MCF 10A (cell line): ENCODE measurements around the gene TMEM17. TPM values are rescaled to one million over a fixed set of nuclear protein-coding genes. Genes with fewer than 3 reads are reported as not detected.

Experiments
- BruUV-seq: library from RNA; stranded (reverse); fragments of 400-500 nt; replicated peaks from 2 replicates; lab custom pipeline; 2021; lab: Mats Ljungman, UMichigan
- CTCF ChIA-PET: fragments of 300-600 bp; sonication (Branson Sonifier 250); formaldehyde crosslinking; extraction: SDS; loops from one replicate; lab custom pipeline; 2021; ENCODE audit warnings: antibody characterized with exemption, inconsistent platforms; lab: Yijun Ruan, JAX
- POLR2A ChIA-PET: fragments of 300-600, 350-650 bp; sonication (Branson Sonifier 250); formaldehyde crosslinking; extraction: SDS; loops from one replicate; lab custom pipeline; 2020; ENCODE audit warnings: antibody characterized with exemption, inconsistent platforms; lab: Yijun Ruan, JAX
- DNase-seq: peaks from one replicate; pipeline ENCODE4 v3.0.0-alpha.2; 2018; ENCODE audit not compliant: unreplicated experiment
- H3K27ac Mint-ChIP-seq: one replicate; pipeline ENCODE4 v1.8.0; 2022; ENCODE audit warnings: mild to moderate bottlenecking, low read depth, mixed read lengths; ENCODE audit not compliant: unreplicated experiment
- H3K27me3 Mint-ChIP-seq: one replicate; pipeline ENCODE4 v1.8.0; 2022; ENCODE audit warnings: mixed read lengths; ENCODE audit not compliant: insufficient read depth, unreplicated experiment
- H3K36me3 Mint-ChIP-seq: one replicate; pipeline ENCODE4 v1.8.0; 2022; ENCODE audit warnings: mild to moderate bottlenecking, moderate library complexity, mixed read lengths; ENCODE audit not compliant: insufficient read depth, unreplicated experiment
- H3K4me1 Mint-ChIP-seq: one replicate; pipeline ENCODE4 v1.8.0; 2022; ENCODE audit warnings: mixed read lengths; ENCODE audit not compliant: insufficient read depth, unreplicated experiment
- H3K4me3 Mint-ChIP-seq: one replicate; pipeline ENCODE4 v1.8.0; 2022; ENCODE audit warnings: mild to moderate bottlenecking, moderate library complexity, mixed read lengths; ENCODE audit not compliant: unreplicated experiment
- H3K9me3 Mint-ChIP-seq: one replicate; pipeline ENCODE4 v1.8.0; 2022; ENCODE audit warnings: mixed read lengths; ENCODE audit not compliant: unreplicated experiment
- CTCF ChIP-seq: fragments of 200-600 bp; IDR thresholded peaks from one replicate; pipeline ENCODE4 v1.8.0; 2022; ENCODE audit warnings: antibody characterized with exemption, mild to moderate bottlenecking; ENCODE audit not compliant: unreplicated experiment
- intact Hi-C: fragments of 100-400 bp; cut with micrococcal nuclease; formaldehyde crosslinking; loops from 2 replicates; pipeline ENCODE4 v1.14.1; 2022
- total RNA-seq: library from RNA; stranded (reverse); gene quantifications from 2 replicates; pipeline ENCODE4 v1.2.3, GENCODE V29; 2022

Gene TMEM17
- total RNA-seq, 1 experiment from 2014 or later, result 2.6 TPM

DNA sequence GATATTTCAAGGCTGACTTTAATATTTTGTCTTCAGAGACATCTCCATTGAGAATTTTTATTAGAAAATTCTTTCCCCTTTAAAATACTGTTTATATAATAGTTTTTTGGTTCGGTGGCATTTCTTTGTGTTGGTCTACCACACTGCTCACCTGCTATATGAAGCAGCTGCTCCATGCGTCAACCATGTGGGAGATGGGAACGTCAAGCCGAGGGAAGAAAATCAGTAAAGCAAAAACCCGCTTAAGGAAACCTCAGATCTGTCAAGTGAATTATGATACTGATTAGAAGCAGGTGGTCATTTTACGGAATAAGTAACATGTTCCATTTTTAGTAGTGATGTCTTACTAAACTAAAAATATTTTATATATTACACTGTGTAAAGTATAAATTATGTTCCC, 5.6 kb upstream of the TMEM17 start:
- Mint-ChIP-seq H3K4me3 (no peak overlapping the region), H3K4me1 (peaks cover 6% of the 10 kb centered on the region), H3K36me3 (no peaks in the 10 kb centered on the region), H3K27me3 (no peaks in the 10 kb centered on the region), H3K27ac (no peak overlapping the region), H3K9me3 (no peaks in the 10 kb centered on the region)
- intact Hi-C loops, result no loop called here
- ChIA-PET POLR2A (no interaction called here), CTCF (interaction anchor here (1.2 kb wide), 1 partner anchor 10 kb away, joined by 3 read pairs; no protein-coding TSS in a partner anchor)
- no peak for DNase-seq
- no peak for TF ChIP-seq CTCF
- no TSS peak for BruUV-seq

GRCh38 chr2:62506421-62506750, 391 bp upstream of the TMEM17 start:
- no peak for DNase-seq
- Mint-ChIP-seq H3K27ac (peak overlapping the region; percentile 88), H3K36me3 (no peaks in the 10 kb centered on the region), H3K27me3 (no peaks in the 10 kb centered on the region), H3K4me3 (peak overlapping the region; percentile 79), H3K4me1 (peaks cover 22% of the 10 kb centered on the region), H3K9me3 (no peaks in the 10 kb centered on the region)
- TSS peak; percentile 79 for BruUV-seq
- intact Hi-C loops, result loop anchor here (1.0 to 5.0 kb wide), 3 partner anchors 72 to 200 kb away; no protein-coding TSS in a partner anchor
- ChIA-PET CTCF (interaction anchor here (0.8 to 1.0 kb wide), 2 partner anchors 49 to 50 kb away, joined by 3 to 4 read pairs; no protein-coding TSS in a partner anchor), POLR2A (interaction anchor here (0.6 to 3.4 kb wide), 28 partner anchors 10 to 426 kb away, joined by 3 to 24 read pairs (median 5); partner anchors contain the start of gene EHBP1)
- no peak for TF ChIP-seq CTCF

DNA sequence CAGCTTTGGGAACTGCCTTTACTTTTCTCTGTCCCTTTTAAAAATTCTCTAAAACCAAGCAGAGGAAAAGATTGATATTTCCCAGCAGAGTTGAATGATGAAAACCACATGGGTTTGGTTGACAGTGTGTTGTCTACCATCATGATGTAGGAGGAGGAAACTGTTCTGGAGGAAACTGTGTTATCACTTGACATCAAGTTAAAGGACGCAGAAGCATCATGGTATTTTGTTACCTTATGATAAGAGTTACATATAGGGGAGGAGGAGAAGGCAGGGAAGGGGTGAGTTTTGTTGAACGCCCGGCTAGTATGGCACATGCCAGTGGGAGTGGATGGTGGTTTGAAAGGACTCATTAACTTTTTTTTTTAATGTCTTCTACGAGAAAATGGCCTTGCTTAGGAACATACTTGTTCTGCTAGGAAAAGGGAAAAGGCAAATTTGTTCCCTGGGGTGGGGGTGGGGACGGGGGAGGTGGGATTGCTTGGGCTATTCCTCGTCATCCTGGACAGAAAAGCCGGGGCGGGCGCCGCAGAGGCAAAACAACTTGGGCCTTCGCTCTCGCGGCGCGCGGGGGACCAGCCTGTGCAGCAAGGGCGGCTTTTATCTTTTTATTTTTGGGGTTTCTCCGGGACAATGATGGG, 766 bp downstream of the TMEM17 start:
- Mint-ChIP-seq H3K9me3 (no peaks in the 10 kb centered on the region), H3K36me3 (no peaks in the 10 kb centered on the region), H3K4me3 (peak overlapping the region; percentile 79), H3K4me1 (peaks cover 23% of the 10 kb centered on the region), H3K27me3 (no peaks in the 10 kb centered on the region), H3K27ac (peak overlapping the region; percentile 88)
- no peak for TF ChIP-seq CTCF
- ChIA-PET POLR2A (interaction anchor here (0.5 to 3.4 kb wide), 30 partner anchors 9 to 1286 kb away, joined by 3 to 24 read pairs (median 5); partner anchors contain the start of gene EHBP1), CTCF (interaction anchor here (0.9 to 1.2 kb wide), 2 partner anchors 48 to 155 kb away, joined by 3 read pairs; no protein-coding TSS in a partner anchor)
- BruUV-seq, result no TSS peak
- DNase-seq, result peak; percentile 8
- intact Hi-C loops, result loop anchor here (5.0 kb wide), 1 partner anchor 157 kb away; no protein-coding TSS in a partner anchor

DNA sequence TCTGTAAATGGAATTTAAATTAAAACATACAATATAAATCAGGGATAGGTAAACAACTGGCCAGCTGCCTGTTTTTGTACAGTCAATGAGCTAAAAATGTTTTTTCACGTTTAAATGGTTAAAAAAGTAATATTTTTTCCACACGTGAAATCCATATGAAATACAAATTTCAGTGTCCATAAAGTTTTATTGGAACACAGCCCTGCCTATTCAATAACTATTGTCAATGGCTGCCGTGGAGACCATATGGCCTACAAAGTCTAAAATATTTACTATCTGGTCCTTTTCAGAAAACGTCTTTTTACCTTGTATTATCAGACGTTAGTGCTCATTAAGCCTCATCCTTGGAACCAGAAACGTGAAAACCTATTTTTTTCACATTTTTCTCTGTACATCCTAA, 1.3 kb downstream of the TMEM17 start:
- H3K27ac Mint-ChIP-seq, result peak overlapping the region; percentile 88
- H3K36me3 Mint-ChIP-seq, result no peaks in the 10 kb centered on the region
- BruUV-seq, result no TSS peak

More for the DNA sequence above, 1.3 kb downstream of the TMEM17 start:
- intact Hi-C loops, result loop anchor here (5.0 kb wide), 1 partner anchor 158 kb away; no protein-coding TSS in a partner anchor
- Mint-ChIP-seq H3K4me3 (no peak overlapping the region), H3K9me3 (no peaks in the 10 kb centered on the region), H3K27me3 (no peaks in the 10 kb centered on the region), H3K4me1 (peaks cover 23% of the 10 kb centered on the region)
- no peak for DNase-seq
- ChIA-PET POLR2A (interaction anchor here (0.7 to 3.4 kb wide), 8 partner anchors 8 to 201 kb away, joined by 3 to 24 read pairs (median 4); partner anchors contain the start of gene EHBP1), CTCF (interaction anchor here (1.2 kb wide), 1 partner anchor 47 kb away, joined by 3 read pairs; no protein-coding TSS in a partner anchor)
- no peak for TF ChIP-seq CTCF
